ENCODE data around the gene MCCD1.
A peak's percentile ranks its signal among the peaks of the same experiment; 100 is the strongest.

The MCCD1 gene

DNA sequence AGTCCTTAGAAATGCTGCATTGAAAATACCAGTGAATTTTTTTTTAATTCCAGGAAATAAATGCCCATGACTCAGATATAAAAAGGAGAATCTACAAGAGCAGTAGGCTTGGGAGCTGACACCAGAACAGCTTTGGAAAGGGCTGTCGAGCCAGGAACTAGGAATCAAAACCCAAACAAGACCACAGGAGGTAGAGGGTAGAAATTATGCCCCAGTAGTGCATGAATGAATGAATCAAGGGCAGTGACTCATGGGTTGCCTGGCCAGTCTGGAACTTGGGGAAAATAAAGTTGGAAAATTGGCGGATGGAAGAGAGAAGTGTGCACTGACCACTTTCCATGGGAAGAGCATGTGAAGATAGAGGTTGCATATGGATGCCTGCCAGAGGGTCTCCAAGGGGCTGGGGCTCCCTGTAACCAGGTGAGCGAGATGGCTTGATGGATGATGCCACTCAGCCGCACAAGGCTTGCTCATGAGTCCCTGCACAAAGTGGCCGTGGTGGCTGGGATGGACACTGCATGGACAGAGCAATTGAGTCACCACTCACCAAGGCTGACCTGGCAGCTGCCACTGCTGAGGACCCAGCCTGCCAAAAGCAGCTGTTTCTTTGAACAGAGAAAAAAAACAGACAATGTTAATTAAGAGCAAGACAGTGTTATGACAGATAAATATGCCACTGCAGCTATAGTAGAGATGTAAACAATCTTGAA is 15.2 kb upstream of the MCCD1 start:
- no peak for DNase-seq (ENCODE audit: low read depth)

DNA sequence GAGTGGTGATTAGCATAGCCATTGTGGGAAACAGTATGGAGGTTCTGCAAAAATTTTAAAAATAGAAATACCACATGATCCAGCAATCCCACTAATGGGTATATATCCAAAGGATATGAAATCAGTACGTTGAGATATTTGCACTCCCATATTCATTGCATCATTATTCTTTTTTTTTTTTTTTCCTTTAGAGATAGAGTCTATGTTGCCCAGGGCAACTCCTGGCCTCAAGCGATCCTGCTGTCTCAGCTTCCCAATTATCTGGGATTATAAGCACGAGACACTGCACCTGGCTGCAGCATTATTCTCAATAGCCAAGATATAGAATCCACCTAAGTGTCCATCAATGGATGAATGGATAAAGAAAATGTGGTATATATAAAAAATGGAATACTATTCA is 6.9 kb upstream of the MCCD1 start:
- no peak for DNase-seq (ENCODE audit: low read depth)

DNA sequence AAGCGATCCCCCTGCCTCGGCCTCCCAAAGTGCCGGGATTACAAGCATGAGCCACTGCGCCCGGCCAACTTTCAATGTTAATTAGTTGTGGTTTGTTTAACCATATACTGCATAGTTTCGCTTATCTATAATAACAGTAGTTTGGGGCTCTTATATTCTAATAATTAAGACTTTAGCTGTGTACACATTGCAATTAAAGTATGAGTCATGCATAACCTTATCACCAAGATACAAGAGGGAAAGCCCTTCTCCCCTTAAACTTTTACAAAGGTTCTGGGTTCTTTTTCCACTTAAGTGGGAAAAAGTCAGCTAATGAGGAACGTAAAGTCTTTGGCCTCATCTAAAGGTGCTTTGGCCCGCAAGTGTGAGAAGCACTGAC is 3.2 kb upstream of the MCCD1 start:
- DNase-seq (ENCODE audit: low read depth), result no peak

DNA sequence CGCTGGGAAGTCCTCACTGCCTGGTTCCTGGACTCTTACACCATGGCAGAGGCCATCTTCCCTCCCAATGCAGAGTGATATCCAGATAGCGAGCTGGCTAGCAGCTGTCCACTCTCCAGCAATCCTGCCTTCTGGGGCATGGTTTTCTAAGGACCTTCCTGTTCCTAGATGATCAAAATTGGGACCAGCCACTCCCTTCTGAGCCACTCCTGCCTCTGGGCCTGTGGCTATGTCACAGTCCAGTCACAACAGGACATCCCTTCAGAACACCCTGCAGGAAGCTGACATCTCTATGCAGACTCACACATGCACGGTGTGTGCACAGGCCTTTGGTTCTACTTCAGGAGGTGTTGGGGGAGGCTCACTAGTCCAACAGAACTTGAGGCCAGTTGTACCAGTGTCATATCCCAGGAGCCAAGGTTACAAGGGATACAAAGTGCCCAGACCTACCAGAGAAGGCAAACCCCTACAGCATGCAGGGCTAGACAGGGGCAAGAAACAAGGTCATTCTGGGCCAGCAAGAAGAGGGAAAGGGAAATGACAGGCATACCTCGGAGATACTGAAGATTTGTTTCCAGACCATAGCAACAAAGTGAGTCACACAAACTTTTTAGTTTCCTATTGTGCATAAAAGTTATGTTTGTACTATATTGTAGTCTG is 2.7 kb upstream of the MCCD1 start:
- DNase-seq (ENCODE audit: low read depth), result peak; percentile 42

DNA sequence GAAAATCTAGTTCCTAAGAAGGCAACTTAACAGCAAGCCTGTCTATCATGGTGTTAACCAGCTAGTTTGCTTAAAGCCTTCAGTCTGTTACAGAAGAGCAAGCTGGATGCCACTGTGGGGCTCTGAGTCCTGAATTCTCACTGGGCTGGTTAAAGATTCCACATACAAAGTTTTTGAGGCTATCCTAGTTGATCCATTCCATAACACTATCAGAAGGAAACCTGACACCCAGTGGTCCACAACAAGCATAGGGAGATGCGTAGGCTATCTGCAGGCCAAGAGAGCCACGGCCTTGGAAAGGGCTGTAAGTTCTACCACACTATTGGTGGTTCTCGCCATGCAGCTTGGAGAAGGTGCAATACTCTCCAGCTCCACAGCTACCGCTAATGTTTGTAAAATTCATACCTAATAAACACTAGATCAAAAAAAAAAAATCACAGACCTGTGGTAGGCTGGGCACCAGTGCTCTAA is 420 bp upstream of the MCCD1 start:
- DNase-seq (ENCODE audit: low read depth), result no peak

DNA sequence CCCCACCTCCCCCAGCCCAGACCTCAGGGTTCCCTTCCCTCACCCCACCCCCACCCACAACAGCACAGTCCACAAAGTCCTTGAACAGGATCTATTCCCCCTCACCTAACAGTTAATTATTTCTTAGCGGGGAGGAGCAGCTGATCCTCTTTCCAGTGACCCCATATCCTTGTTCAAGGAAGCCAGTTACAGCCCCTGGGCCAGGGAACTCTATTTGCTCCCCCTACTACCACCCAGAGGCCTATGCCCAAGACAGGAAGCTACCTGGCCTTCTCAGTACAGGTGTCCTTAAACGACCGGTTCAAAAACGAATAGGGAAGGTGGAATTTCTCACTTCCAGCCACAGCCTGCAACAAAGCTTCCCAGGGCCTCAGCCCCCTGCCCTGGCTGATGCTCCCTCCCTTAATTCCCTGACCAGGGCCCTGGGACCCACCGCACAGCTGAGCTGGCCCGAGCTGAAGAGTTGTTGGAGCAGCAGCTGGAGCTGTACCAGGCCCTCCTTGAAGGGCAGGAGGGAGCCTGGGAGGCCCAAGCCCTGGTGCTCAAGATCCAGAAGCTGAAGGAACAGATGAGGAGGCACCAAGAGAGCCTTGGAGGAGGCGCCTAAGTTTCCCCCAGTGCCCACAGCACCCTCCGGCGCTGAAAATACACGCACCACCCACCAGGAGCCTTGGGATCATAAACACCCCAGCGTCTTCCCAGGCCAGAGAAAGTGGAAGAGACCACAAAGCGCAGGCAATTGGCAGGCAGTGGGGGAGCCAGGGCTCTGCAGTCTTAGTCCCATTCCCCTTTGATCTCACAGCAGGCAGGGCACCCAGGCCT is 778 bp downstream of the MCCD1 start:
- DNase-seq (ENCODE audit: low read depth), result no peak

DNA sequence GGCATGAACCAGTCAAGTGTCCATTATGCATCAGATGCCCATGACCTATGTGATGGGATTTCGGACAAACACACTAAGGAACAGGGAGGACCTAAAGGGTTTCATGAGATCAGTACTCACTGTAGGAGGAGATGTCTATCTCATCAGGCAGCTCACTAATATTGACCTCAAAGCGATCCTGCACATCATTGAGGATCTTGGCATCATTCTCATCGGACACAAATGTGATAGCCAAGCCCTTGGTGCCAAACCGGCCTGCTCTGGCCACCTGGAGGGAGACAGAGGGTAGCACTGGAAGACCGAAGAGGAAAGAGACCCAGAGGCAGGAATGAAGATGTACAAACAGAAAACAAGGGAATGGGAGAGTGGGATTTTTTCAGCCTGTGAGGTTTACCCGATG is 1.9 kb downstream of the MCCD1 start:
- DNase-seq (ENCODE audit: low read depth), result no peak

DNA sequence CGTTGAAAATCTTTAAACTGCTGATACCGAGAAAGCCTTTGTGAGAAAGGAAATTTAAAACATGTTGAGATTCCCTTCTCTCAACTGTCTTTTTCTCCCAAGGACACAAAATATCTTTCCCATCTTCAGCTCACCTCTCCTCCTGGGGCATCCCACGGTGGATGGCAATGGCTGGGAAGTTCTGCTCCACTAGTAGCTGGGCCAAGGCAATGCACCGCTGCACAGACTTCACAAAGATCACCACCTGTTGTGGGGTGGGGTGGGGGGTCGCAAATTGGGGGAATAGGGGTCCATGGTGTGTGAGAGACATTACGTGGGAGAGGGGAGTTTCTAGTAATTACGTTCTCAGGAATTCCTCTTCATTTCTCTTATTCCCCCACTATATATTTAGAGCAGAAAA is 2.4 kb downstream of the MCCD1 start:
- no peak for DNase-seq (ENCODE audit: low read depth)

DNA sequence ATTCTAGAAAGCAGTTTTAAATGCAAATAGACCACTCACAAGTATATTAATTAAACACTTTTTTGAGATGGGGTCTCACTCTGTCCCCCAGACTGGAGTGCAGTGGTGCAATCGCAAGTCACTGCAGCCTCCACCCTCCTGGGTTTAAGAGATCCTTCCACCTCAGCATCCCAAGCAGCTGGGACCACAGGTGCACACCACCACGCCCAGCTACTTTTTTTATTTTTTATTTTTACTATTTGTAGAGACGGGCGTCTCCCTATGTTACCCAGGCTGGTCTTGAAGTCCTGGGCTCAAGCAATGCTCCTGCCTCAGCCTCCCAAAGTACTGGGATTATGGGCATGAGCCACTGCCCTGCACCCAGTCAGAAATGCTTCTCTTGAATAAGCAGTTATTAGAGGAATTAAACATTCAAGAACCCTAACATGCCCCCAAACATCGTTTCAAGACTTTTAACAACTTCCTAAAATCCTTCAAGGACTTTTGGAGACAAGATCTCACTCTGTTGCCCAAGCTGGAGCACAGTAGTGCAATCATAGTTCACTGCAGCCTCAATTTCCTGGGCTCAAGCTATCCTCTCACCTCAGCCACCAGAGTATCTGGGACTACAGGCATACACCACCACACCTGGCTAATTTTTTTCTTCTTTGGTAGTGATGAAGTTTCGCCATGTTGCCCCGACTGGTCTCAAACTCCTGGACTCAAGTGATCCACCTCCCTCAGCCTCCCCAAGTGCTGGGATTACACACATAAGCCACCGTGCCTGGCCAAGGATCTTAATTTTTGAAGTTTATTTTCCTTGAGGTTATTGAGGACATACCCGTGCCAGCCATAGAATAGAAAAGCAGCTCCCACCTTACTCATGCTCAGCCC is 3.2 kb downstream of the MCCD1 start:
- no peak for DNase-seq (ENCODE audit: low read depth)

DNA sequence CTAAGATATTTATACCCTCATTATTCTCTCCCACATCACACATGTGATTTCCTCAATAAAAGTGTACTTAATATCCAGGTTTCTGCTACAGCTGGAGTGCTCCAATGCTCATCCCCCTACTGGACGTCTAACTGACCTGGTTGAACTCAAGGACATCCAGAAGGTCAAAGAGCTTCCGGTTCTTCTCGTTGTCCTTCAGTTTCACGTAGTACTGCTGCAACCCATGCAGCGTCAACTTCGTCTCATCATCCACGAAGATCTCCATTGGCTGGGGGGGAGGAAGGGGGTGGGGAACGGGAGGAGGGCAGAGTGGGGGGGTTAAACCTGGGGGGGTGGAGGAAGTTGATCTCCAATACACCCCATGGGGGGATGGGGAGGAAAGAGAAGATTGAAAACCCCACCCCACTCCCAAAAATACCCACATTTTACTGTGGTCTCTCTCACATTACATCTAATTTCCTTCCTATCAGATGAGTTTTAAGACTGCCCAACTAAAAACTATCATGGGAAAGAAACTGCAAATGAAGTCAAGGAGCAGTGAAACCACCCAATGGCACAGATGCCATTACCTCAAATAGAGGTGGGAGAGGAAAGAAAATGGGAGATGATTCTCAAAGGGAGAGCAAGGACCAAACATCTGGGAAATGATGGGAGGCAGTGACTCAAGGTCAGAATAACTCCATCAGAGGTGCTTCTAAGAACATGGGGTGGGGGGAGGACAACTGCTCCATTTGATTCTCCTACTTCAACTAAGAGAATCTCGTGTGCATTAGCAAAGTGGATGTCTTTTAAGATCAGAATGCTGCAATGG is 4.1 kb downstream of the MCCD1 start:
- no peak for DNase-seq (ENCODE audit: low read depth)

DNA sequence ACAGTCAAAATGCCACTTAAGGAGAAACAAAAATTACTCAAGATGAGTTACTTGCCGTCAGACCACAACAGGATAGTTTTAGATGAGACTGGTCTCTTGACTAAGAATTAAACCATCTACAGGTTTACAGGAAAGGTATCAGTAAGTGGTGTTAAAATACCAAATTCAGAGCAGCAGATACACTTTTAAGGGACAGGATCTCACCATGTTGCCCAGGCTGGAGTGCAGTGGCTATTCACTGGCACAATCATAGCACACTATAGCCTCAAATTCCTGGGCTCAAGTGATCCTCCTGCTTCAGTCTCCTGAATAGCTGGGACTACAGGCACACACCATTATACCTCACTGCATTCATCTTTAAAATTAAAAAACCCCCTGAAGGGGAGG is 4.7 kb downstream of the MCCD1 start:
- DNase-seq (ENCODE audit: low read depth), result no peak

DNA sequence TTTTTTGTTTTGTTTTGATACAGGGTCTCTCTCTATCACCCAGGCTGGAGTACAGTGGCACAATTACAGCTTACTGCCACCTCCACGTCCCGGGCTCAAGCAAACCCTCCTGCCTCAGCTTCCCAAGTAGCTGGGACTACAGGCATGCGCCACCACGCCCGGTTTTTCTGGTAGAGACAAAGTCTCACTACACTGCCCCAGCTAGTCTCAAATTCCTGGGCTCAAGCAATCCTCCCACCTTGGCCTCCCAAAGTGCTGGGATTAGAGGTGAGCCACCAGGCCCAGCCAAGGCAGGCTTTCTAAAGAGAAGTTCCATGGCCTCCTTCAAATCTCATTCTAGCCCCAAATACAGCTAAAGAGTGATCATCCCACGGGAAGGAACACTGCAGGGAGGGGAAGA is 5.2 kb downstream of the MCCD1 start:
- DNase-seq (ENCODE audit: low read depth), result no peak

DNA sequence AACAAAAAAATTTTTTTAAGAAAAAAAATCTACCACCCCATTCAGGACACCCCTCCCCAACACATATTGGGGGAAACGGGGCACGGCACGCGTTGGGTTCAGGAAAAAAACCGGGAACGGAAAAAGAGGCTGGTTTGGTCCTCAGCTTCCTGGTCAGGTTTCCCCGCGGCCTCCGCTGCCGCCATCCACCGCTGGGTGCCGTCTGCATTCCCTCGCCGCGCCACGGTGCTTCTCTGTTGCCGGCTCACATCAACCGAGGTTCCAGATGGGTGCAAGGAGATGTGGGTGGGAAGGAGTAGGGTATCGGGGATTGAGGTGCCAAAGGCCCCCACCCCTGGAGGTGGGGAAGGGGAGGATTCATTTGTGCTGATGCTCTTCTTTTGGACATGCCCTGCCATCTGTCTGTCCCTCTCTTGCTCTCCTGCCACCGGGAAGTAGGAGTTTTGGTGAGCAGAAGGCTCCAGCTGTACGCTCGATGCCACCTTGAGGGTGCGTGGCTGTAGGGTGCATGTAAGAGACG is 5.8 kb downstream of the MCCD1 start:
- DNase-seq (ENCODE audit: low read depth), result no peak

DNA sequence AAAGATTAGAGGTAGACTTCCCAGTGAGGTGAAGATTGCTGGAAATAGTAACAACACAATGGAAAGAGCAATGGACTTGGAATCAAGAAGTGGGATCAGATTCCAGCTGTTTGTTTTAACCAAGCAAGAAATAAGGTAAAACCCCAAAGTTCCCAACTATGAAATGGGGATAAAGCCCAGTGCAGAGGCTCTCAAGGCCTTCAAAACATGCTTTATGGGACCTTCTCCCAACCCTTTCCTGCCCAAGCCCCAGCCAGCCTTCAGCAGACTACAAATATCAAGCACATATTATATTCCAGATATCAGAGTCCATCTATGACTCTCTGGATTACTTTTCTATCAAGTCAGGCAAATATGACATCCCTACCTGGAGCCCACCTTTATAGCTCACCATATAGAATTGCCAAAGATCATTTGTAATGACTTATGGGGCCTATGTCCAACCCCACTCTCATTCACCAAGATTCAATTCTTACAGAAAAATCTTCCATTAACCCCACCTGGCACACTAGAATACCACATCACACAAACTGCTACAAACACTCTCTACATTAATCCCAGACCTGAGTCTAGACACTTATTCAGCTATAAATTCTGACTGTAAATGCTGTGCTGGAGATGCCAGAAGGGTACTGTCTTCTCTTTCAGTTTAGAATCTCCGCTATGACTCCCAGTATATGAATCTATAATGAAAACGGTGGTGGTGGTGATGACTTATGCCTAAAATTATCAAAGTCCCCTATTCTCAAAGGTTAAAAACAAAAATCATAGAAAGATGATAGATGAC is 7.0 kb downstream of the MCCD1 start:
- no peak for DNase-seq (ENCODE audit: low read depth)

DNA sequence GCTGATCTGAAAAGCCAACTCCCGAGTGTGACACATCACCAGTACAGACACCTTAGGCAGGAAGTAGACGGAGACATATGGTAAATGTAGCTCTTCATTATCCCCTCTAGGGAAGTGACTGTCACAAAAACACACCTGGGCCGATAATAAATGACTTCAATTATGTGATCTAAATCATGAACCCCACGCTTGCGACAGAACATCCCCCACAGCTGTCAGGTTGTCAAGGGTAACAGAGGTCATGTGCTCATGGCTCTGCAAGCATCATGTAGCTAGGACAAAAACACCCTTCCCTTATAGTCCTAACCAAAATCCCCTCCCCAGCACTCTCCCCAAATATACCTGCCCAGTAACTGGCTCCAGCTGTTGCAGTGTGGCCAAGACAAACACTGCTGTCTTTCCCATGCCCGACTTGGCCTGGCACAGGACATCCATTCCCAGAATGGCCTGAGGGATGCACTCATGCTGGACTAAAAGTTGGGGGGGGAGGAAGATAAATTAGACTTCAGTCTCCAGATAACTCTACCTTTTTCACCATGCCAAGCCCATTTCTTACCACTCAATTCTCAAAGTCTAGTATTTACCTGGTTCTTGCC is 10.1 kb downstream of the MCCD1 start:
- DNase-seq (ENCODE audit: low read depth), result no peak

DNA sequence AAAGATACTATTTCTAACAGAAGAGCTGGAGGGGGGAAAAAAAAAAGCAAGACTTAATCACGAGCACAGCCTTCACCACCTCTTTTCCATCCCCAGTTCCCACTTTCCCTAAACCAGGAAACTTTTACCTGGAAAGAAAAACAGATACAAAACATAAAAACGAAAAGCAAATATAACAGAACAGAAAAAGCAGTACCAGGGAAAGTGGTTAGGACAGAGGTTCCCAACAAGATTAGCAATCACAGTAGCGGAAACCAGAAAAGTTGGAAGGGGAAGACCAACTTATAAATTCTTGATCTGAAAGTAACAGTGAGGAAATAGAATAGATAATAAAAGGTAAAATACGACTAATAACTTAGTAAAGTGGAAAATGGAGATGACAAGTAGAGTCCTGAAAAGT is 11.9 kb downstream of the MCCD1 start:
- no peak for DNase-seq (ENCODE audit: low read depth)

DNA sequence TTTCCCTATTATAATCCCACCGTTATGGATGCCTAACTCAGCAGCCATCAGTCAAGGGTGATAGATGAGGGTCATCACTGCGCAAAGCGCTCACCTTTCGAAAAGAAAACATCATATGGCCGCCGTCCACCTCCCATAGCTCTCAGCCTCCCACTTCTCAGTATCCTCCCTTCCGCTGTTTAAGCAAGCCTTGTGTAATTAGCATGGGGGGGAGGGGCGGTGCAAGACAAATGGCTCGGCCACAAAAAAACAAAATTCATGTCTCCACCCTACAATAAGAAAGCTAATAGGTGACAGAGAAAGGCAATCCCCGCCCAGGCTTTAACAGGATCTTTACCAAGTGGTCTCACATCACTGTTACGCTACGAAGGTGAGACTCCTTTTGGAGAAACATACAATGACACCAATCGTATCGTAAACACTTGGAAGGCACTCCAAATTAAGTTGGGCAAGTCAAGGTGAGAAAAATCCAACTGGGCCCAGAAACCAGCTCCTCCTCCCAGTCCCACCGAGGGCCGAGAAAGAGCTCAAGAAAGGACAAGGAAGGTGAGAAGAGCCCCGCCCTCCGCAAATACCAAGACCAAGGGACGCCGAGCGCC is 12.4 kb downstream of the MCCD1 start:
- DNase-seq (ENCODE audit: low read depth), result no peak

DNA sequence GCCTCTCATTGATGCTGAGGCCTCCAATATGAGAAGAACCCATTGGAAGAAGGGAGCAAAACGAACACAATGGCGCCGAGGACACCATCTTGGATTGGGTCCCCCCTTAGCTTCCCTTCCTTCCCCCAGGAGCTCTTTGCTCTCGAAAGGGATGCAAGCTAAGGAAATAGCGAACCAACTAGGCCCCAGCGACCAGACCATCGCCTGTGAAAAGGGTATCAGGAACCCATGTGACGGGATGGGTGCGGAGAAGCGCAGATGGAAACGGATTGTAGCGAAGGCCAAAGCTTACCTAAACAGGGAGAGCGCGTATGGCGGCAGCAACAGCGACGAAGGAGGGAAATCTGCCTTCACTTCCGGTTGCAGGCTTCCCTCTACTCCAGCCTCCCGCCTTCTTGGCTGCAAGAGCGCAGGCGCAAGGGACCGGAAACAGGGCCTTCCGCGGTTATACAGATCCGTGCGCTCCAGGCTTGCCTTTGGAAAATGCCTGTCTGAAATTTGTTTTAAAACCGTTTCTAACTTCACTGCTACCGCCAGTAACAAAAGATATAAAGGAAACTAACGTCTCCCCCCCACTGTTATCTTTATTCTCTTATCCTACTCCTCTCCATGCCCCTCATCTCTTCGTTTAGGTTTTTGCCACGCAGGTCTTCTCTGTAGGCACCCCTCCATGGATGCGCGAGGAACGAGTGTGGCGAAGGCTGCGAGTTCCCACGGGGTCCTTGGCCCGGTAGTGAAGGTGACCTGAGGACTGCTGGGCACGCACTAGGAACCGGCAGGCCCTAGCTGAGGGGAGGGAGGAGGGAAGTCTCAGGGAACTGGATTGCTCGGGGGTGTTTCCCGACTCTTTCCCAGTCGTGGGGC is 13.1 kb downstream of the MCCD1 start, which contains the start of gene DDX39B:
Gene DDX39B (minus strand): TSS at position 346 of the 864 bp plus-strand sequence. CDS start 1,471 bp downstream, outside the sequence.
- peak; percentile 82 for DNase-seq (ENCODE audit: low read depth)

Data from GM04503 (cell line).